Measurements from ENCODE around the gene RAPSN. TPM values are rescaled to one million over a fixed set of nuclear protein-coding genes. Genes with fewer than 3 reads are reported as not detected.
"Not testable (repeated sequence)": the region's sequence is repeated elsewhere in the genome, so short reads cannot be mapped to it uniquely, and the experiment has no call there.

Gene RAPSN
- total RNA-seq, 1 donor = 0.42 TPM

- H3K9me3 ChIP-seq (ENCODE audit: low read depth, low read length) = no peaks in the 10 kb centered on the region
- no peak overlapping the region for H3K4me3 ChIP-seq (ENCODE audit: low read length)
- H3K27me3 ChIP-seq (ENCODE audit: insufficient read depth, low read length) = no peaks in the 10 kb centered on the region
- no peaks in the 10 kb centered on the region for H3K4me1 ChIP-seq (ENCODE audit: insufficient read depth, low read length)
Measured at GRCh38 chr11:47470671-47471070, 21.7 kb upstream of the RAPSN start.

GRCh38 chr11:47469361-47470179, 20.6 kb upstream of the RAPSN start:
- H3K27me3 ChIP-seq (ENCODE audit: insufficient read depth, low read length) = no peaks in the 10 kb centered on the region
- H3K4me3 ChIP-seq (ENCODE audit: low read length) = no peak overlapping the region
- H3K4me1 ChIP-seq (ENCODE audit: insufficient read depth, low read length) = no peaks in the 10 kb centered on the region
- H3K9me3 ChIP-seq (ENCODE audit: low read depth, low read length) = no peaks in the 10 kb centered on the region

GRCh38 chr11:47468598-47469214, 19.8 kb upstream of the RAPSN start:
- Histone ChIP-seq H3K4me3 (ENCODE audit: low read length) (no peak overlapping the region), H3K4me1 (ENCODE audit: insufficient read depth, low read length) (no peaks in the 10 kb centered on the region), H3K9me3 (ENCODE audit: low read depth, low read length) (no peaks in the 10 kb centered on the region), H3K27me3 (ENCODE audit: insufficient read depth, low read length) (no peaks in the 10 kb centered on the region)

- H3K4me1 ChIP-seq (ENCODE audit: insufficient read depth, low read length) = no peaks in the 10 kb centered on the region
- H3K4me3 ChIP-seq (ENCODE audit: low read length) = no peak overlapping the region
- no peaks in the 10 kb centered on the region for H3K27me3 ChIP-seq (ENCODE audit: insufficient read depth, low read length)
- H3K9me3 ChIP-seq (ENCODE audit: low read depth, low read length) = no peaks in the 10 kb centered on the region
Measured at GRCh38 chr11:47467357-47467756, 18.4 kb upstream of the RAPSN start.

- Histone ChIP-seq H3K4me3 (ENCODE audit: low read length) (no peak overlapping the region), H3K4me1 (ENCODE audit: insufficient read depth, low read length) (no peaks in the 10 kb centered on the region), H3K9me3 (ENCODE audit: low read depth, low read length) (no peaks in the 10 kb centered on the region), H3K27me3 (ENCODE audit: insufficient read depth, low read length) (no peaks in the 10 kb centered on the region)
Measured at GRCh38 chr11:47466701-47467250, 17.8 kb upstream of the RAPSN start.

GRCh38 chr11:47466201-47466600, 17.3 kb upstream of the RAPSN start:
- H3K4me3 ChIP-seq (ENCODE audit: low read length) = no peak overlapping the region
- H3K4me1 ChIP-seq (ENCODE audit: insufficient read depth, low read length) = no peaks in the 10 kb centered on the region
- H3K27me3 ChIP-seq (ENCODE audit: insufficient read depth, low read length) = no peaks in the 10 kb centered on the region
- no peaks in the 10 kb centered on the region for H3K9me3 ChIP-seq (ENCODE audit: low read depth, low read length)

DNA sequence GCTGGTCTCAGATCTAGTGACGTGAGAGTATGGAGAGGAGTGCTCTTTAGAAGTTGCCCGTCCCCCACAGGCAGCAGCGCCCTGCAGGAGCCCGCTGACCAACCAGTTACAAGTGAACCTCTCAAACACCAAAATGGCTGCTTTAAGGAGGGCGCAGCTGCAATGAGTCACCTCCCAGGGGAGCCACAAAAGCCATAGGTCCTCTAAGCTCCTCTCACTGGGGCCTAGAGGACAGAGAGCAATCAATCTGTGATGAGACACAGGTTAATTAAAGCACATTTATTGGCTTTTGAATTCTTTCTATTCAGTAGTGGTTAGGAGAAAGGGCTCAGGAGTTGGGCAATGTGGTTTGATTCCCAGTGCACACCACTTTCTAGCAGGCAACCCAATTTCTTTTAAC, 15.5 kb upstream of the RAPSN start:
- Histone ChIP-seq H3K4me3 (ENCODE audit: low read length) (no peak overlapping the region), H3K27me3 (ENCODE audit: insufficient read depth, low read length) (no peaks in the 10 kb centered on the region), H3K4me1 (ENCODE audit: insufficient read depth, low read length) (no peaks in the 10 kb centered on the region), H3K9me3 (ENCODE audit: low read depth, low read length) (no peaks in the 10 kb centered on the region)

GRCh38 chr11:47461876-47462275, 12.9 kb upstream of the RAPSN start:
- no peaks in the 10 kb centered on the region for H3K4me1 ChIP-seq (ENCODE audit: insufficient read depth, low read length)
- no peaks in the 10 kb centered on the region for H3K27me3 ChIP-seq (ENCODE audit: insufficient read depth, low read length)
- no peak overlapping the region for H3K4me3 ChIP-seq (ENCODE audit: low read length)

DNA sequence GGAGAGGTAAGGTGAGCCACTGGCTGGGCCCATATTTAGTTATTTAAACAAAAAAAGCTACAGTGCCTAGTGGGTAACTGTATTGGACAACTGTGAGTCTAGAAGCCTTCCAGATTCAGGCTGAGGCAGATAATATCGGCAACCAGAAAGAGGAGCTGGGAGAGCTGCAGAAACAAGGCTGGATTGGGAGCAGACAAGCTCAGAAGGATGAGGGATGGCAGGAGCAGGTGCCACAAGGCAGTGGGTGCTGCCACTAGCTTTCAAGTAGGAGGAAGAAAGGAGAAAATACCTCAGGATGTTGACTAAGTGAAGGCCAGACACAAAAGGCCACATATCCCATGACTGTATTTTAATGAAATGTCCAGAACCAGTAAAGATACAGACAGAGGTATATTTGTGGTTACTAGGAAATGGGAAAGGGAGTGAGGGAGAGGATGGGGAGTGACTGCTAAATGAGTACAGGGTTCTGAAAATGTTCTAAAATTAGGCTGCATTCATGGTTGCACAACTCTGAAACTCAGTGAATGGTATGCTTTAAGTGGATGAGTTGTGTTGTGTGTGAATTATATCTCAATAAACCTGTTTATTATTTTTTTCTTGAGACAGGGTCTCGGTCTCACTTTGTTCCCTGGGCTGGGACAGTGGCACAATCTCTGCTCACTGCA, 11.8 kb upstream of the RAPSN start:
- H3K4me1 ChIP-seq (ENCODE audit: insufficient read depth, low read length) = no peaks in the 10 kb centered on the region
- H3K9me3 ChIP-seq (ENCODE audit: low read depth, low read length) = no peaks in the 10 kb centered on the region
- H3K27me3 ChIP-seq (ENCODE audit: insufficient read depth, low read length) = no peaks in the 10 kb centered on the region
- no peak overlapping the region for H3K4me3 ChIP-seq (ENCODE audit: low read length)

More at GRCh38 chr11:47461876-47462275, 12.9 kb upstream of the RAPSN start:
- no peaks in the 10 kb centered on the region for H3K9me3 ChIP-seq (ENCODE audit: low read depth, low read length)

DNA sequence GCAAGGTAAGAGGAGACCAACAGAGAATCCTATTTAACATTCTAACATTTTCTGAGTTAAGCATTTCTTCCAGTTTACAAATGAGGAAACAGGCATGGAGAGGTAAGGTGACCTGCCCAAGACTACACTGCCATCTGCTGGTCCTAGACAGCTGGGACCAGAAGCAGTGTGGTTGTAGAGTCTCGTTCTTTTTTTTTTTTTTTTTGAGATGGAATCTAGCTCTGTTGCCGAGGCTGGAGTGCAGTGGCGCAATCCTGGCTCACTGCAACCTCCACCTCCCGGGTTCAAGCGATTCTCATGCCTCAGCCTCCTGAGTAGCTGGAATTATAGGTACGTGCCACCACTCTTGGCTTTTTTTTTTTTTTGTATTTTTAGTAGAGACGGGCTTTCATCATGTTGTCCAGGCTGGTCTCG, 5.3 kb upstream of the RAPSN start:
- H3K27me3 ChIP-seq (ENCODE audit: insufficient read depth, low read length); H3K4me1 ChIP-seq (ENCODE audit: insufficient read depth, low read length); H3K4me3 ChIP-seq (ENCODE audit: low read length); H3K9me3 ChIP-seq (ENCODE audit: low read depth, low read length): not testable (repeated sequence)

- Histone ChIP-seq H3K27me3 (ENCODE audit: insufficient read depth, low read length) (no peaks in the 10 kb centered on the region), H3K4me3 (ENCODE audit: low read length) (no peak overlapping the region), H3K9me3 (ENCODE audit: low read depth, low read length) (no peaks in the 10 kb centered on the region), H3K4me1 (ENCODE audit: insufficient read depth, low read length) (no peaks in the 10 kb centered on the region)
Measured at GRCh38 chr11:47453365-47453764, 4.4 kb upstream of the RAPSN start.

DNA sequence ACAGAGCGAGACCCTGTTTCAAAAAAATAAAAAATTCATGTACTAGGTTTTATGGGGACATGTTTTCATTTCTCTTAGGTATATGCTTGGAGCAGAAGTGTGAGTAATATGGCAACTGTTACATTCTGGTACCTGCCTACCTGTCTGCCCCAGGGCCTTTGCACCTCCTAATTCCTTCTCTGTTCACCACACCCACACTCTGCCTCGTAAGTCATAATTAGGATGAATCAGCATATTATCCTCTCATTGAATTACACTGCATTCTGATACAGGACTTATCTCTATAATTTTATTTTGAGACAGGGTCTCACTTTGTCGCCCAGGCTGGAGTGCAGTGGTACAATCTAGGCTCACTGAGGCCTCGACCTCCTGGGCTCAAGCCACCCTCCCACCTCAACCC, 3.1 kb upstream of the RAPSN start:
- Histone ChIP-seq H3K27me3 (ENCODE audit: insufficient read depth, low read length) (no peaks in the 10 kb centered on the region), H3K4me3 (ENCODE audit: low read length) (no peak overlapping the region), H3K4me1 (ENCODE audit: insufficient read depth, low read length) (no peaks in the 10 kb centered on the region), H3K9me3 (ENCODE audit: low read depth, low read length) (no peaks in the 10 kb centered on the region)

DNA sequence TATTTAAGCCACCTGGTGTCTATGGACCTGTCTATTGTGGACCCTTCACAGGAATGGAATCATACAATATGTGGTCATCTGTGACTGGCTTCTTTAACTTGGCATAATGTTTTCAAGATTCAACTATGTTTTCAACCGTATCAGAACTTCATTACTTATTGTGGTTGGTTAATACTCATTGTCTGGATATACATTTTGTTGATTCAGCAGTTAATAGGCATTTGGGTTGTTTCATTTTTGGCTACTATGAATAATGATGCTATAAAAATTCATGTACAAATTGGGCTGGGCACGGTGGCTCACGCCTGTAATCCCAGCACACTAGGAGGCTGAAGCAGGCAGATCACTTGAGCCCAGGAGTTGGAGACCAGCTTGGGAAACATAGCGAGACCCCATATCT, 2.5 kb upstream of the RAPSN start:
- Histone ChIP-seq H3K9me3 (ENCODE audit: low read depth, low read length) (no peaks in the 10 kb centered on the region), H3K4me3 (ENCODE audit: low read length) (no peak overlapping the region), H3K4me1 (ENCODE audit: insufficient read depth, low read length) (no peaks in the 10 kb centered on the region), H3K27me3 (ENCODE audit: insufficient read depth, low read length) (no peaks in the 10 kb centered on the region)

- Histone ChIP-seq H3K4me1 (ENCODE audit: insufficient read depth, low read length) (no peaks in the 10 kb centered on the region), H3K4me3 (ENCODE audit: low read length) (no peak overlapping the region), H3K9me3 (ENCODE audit: low read depth, low read length) (no peaks in the 10 kb centered on the region), H3K27me3 (ENCODE audit: insufficient read depth, low read length) (no peaks in the 10 kb centered on the region)
Measured at GRCh38 chr11:47449541-47449940, 605 bp upstream of the RAPSN start.

DNA sequence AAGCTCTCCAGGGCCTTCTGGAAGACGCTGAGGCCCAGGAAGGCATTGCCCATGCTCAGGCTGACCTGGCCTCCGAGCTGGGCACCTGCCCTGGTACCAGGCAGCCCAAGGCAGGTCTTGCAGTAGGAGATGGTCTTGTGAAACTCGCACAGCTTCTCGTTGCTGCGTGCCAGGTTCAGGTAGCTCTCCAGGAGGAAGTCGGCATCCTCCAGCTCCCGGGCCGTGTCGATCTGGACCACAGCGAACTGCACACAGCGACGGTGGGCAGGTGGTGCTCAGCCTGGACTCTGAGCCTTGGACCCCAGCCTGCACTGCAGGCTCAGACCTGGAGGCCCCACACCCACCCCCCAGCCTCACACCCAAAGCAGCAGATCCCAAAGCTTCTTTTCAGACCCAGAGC, 1.0 kb downstream of the RAPSN start:
- Histone ChIP-seq H3K9me3 (ENCODE audit: low read depth, low read length) (no peaks in the 10 kb centered on the region), H3K4me3 (ENCODE audit: low read length) (no peak overlapping the region), H3K4me1 (ENCODE audit: insufficient read depth, low read length) (no peaks in the 10 kb centered on the region), H3K27me3 (ENCODE audit: insufficient read depth, low read length) (no peaks in the 10 kb centered on the region)
